ENCODE results near the gene TF. TPM values are rescaled to one million over a fixed set of nuclear protein-coding genes. Genes with fewer than 3 reads are reported as not detected.

The TF gene
- total RNA-seq, 4 donors from 2014 or later = 1.4 to 11.4 (median 6.0) TPM

DNA sequence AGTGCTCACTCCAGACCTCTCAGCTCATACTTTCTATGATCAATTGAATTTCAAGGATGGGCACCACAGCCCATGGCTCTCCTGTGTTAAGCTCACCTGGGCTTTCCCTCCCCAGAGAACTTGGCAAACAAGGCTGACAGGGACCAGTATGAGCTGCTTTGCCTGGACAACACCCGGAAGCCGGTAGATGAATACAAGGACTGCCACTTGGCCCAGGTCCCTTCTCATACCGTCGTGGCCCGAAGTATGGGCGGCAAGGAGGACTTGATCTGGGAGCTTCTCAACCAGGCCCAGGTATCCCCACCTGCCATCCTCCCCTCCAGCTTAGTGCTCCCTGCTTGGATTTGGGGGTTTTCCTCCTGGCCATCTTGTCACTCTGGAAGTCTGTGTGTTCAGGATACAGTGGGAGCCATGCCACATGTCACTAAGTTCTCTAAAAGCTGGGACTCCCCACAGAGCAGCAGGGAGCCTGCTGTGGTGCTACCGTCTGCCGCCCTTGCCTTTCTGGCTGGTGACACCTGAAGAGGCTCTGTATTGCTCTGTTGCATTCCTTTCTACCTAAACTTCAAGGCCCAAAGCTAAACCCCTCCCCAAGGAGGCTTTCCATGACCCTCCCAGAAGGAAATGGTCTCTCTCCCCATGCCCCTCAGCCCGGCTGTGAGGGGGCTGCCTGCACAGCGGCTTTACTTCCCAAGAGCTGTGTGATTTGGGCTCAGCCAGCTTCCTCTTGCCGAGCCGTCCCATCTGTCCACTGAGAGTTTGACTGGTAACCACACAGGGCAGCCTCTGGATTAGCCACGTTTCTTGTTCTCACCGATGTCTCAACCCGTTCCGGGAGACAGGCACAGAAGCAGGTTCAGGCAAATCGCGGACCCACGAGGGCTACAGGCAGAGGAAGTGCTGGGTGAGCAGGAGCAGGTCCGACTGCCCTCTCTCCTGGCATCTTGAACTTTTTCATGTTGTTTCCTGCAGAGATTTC is 10.8 kb downstream of the TF start:
- no peaks in the 10 kb centered on the region for H3K9me3 ChIP-seq
- peaks cover 0 to 3% (median 0%) of the 10 kb centered on the region in 3 donors for H3K36me3 ChIP-seq
- H3K27me3 ChIP-seq = no peaks in the 10 kb centered on the region
- H3K4me1 ChIP-seq = no peaks in the 10 kb centered on the region
- H3K27ac ChIP-seq = no peak overlapping the region
- TF ChIP-seq, protein P1, sequence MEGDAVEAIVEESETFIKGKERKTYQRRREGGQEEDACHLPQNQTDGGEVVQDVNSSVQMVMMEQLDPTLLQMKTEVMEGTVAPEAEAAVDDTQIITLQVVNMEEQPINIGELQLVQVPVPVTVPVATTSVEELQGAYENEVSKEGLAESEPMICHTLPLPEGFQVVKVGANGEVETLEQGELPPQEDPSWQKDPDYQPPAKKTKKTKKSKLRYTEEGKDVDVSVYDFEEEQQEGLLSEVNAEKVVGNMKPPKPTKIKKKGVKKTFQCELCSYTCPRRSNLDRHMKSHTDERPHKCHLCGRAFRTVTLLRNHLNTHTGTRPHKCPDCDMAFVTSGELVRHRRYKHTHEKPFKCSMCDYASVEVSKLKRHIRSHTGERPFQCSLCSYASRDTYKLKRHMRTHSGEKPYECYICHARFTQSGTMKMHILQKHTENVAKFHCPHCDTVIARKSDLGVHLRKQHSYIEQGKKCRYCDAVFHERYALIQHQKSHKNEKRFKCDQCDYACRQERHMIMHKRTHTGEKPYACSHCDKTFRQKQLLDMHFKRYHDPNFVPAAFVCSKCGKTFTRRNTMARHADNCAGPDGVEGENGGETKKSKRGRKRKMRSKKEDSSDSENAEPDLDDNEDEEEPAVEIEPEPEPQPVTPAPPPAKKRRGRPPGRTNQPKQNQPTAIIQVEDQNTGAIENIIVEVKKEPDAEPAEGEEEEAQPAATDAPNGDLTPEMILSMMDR (IDR thresholded peaks at IDR 0.05) = no peak
- TF ChIP-seq POLR2A (IDR thresholded peaks at IDR 0.05) (no peak), EP300 (IDR thresholded peaks at IDR 0.05) (no peak)
- DNase-seq (ENCODE audit: low spot score in 2 of 2) = no peak
- no peak overlapping the region for H3K4me3 ChIP-seq
- 89 to 91% methylated on average over 20 of the region's 20 CpGs for WGBS, 2 donors

DNA sequence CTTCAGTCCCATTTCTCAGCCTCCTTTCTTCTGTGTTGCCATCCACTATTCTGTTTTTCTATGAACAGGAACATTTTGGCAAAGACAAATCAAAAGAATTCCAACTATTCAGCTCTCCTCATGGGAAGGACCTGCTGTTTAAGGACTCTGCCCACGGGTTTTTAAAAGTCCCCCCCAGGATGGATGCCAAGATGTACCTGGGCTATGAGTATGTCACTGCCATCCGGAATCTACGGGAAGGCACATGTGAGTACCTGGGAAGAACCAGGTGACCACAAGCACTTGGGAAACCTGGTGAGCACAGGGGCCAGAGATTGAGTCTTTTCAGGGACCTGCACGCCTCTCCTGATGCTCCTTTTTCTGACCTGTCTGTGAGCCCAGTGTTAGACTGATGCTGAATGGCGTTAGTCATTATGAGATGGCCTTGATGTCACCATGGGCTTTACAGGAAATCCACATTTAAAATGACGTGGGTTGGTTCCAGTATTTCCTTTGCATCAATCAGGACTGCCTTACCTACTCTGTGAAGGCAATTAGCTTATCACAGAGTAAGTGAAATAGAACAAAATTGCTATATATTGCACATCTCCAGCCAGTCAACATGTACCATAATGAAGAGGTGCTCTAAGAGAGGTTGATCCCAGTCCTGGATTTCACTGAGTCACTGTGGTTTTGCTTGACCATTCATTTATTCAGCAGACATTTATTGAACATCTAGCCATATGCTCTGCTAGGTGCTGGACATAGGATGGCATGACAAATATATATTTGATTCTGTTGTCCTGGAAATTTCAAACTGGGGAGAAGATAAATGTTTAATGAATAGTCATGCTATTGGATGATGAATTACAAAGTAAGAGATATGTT is 11.7 kb downstream of the TF start:
- H3K27me3 ChIP-seq = no peaks in the 10 kb centered on the region
- H3K27ac ChIP-seq = no peak overlapping the region
- H3K9me3 ChIP-seq = no peaks in the 10 kb centered on the region
- WGBS, 2 donors = 80 to 85% methylated on average over 6 of the region's 6 CpGs
- TF ChIP-seq, protein P1 (IDR thresholded peaks at IDR 0.05) = no peak
- no peak for TF ChIP-seq POLR2A (IDR thresholded peaks at IDR 0.05)
- TF ChIP-seq EP300 (IDR thresholded peaks at IDR 0.05) = no peak
- H3K36me3 ChIP-seq = peaks cover 0 to 3% (median 0%) of the 10 kb centered on the region in 3 donors
- H3K4me1 ChIP-seq = no peaks in the 10 kb centered on the region
- no peak overlapping the region for H3K4me3 ChIP-seq
- no peak for DNase-seq (ENCODE audit: low spot score in 2 of 2)

DNA sequence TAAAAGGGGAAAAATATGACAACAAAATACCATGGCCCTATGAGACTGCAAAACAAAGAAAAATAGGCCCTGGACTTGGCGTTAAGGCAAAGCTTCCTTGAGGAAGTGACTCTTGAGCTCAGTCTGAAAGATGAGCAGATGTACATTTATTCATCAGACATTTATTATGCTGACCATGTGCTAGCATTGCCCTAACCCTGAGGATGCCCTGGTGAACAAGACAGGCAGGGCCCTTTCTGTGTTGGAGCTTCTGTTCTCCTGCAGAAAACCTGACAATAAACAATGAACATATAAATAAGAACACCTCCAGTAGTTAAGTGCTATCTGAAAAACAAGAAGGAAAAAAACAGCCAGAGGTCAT is 12.4 kb downstream of the TF start:
- no peaks in the 10 kb centered on the region for H3K9me3 ChIP-seq
- WGBS, 2 donors = 74 to 79% methylated on average over 1 of the region's 1 CpG
- no peak overlapping the region for H3K4me3 ChIP-seq
- DNase-seq (ENCODE audit: low spot score in 2 of 2) = no peak
- peaks cover 0 to 3% (median 0%) of the 10 kb centered on the region in 3 donors for H3K36me3 ChIP-seq
- no peaks in the 10 kb centered on the region for H3K4me1 ChIP-seq
- no peak overlapping the region for H3K27ac ChIP-seq
- H3K27me3 ChIP-seq = no peaks in the 10 kb centered on the region
- TF ChIP-seq, protein P1 (IDR thresholded peaks at IDR 0.05) = no peak
- TF ChIP-seq POLR2A (IDR thresholded peaks at IDR 0.05) = no peak
- TF ChIP-seq EP300 (IDR thresholded peaks at IDR 0.05) = no peak

DNA sequence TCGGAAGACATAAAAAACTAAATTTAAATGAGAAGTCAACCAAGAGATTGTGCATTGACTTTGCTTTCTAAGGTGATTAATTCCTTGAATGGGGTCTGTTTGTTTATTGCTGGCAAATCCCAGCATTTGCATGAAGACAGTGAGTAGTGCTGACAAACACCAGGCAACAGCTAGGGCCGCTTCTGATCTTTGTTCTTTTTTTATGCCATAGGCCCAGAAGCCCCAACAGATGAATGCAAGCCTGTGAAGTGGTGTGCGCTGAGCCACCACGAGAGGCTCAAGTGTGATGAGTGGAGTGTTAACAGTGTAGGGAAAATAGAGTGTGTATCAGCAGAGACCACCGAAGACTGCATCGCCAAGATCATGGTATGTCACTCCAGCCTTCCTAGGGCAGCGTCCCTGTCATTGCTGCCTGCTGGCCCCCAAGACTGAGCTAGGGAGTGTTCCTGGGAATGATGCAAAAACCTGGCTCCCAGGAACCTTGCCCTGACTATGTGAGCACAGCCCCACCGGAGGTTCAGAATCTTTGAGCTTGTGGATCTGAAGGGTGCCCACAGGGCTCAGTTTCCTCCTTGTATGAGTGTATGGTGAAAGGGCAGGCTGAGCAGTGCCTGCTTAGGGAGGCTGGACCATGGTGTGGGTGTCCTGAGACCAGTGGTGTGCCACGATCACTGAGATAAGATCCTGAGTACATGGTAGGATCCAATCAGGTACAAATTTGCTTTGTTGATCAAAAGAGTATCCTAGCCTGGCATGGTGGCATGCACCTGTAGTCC is 13.0 kb downstream of the TF start:
- Histone ChIP-seq H3K9me3 (no peaks in the 10 kb centered on the region), H3K4me1 (peaks cover 0 to 2% (median 0%) of the 10 kb centered on the region in 4 donors), H3K27ac (no peak overlapping the region), H3K4me3 (no peak overlapping the region), H3K36me3 (peaks cover 0 to 3% (median 0%) of the 10 kb centered on the region in 3 donors), H3K27me3 (no peaks in the 10 kb centered on the region)
- 84 to 89% methylated on average over 9 of the region's 9 CpGs for WGBS, 2 donors
- TF ChIP-seq, protein P1 (IDR thresholded peaks at IDR 0.05) = no peak
- TF ChIP-seq POLR2A (IDR thresholded peaks at IDR 0.05) (no peak), EP300 (IDR thresholded peaks at IDR 0.05) (no peak)
- DNase-seq (ENCODE audit: low spot score in 2 of 2) = no peak
